Stomach (tissue), 4 donors: ENCODE measurements around the gene GCNA.

Source experiments
- CTCF ChIP-seq, 7 experiments: fragments of 450-650 bp in 4 of 7; fragments of 200-600 bp in 3 of 7; sonication (generic) in 3 of 7; IDR thresholded peaks; one replicate each; pipeline ENCODE4 v1.5.1; 2016 to 2019; ENCODE audit warnings: antibody characterized with exemption in 7 of 7, control low read depth in 2 of 7, mild to moderate bottlenecking in 1 of 7
- POLR2A ChIP-seq, 4 donors: fragments of 450-650 bp; IDR thresholded peaks; one replicate each; pipeline ENCODE4 v1.6.1; 2016; ENCODE audit warnings: antibody characterized with exemption in 4 of 4, control low read depth in 2 of 4, mild to moderate bottlenecking in 1 of 4, moderate library complexity in 1 of 4
- POLR2AphosphoS5 ChIP-seq, 3 donors: sonication (generic); formaldehyde crosslinking; IDR thresholded peaks; one replicate each; pipeline ENCODE4 v1.6.1; 2016; ENCODE audit warnings: antibody characterized with exemption in 3 of 3

GRCh38 chrX:71532078-71532752 is 46.0 kb upstream of the GCNA start:
- no peak for TF ChIP-seq CTCF (IDR thresholded peaks at IDR 0.05)
- no peak for TF ChIP-seq POLR2A (IDR thresholded peaks at IDR 0.05)
- TF ChIP-seq POLR2AphosphoS5 (IDR thresholded peaks at IDR 0.05), result peak in 2 of 3 donors; percentile 26 to 74
